ENCODE data around the gene SF3B3.

The SF3B3 gene

GRCh38 chr16:70523743-70524398 is at the start of gene SF3B3:
Gene SF3B3 (plus strand): TSS chr16:70523816. CDS start chr16:70526657, 2,841 bp downstream.
- no peak for DNase-seq (ENCODE audit: low read depth)
- peak within 1 kb of the TSS; percentile 61 for H3K4me3 ChIP-seq (ENCODE audit: low read depth, low read length)
- TF ChIP-seq, protein P1, sequence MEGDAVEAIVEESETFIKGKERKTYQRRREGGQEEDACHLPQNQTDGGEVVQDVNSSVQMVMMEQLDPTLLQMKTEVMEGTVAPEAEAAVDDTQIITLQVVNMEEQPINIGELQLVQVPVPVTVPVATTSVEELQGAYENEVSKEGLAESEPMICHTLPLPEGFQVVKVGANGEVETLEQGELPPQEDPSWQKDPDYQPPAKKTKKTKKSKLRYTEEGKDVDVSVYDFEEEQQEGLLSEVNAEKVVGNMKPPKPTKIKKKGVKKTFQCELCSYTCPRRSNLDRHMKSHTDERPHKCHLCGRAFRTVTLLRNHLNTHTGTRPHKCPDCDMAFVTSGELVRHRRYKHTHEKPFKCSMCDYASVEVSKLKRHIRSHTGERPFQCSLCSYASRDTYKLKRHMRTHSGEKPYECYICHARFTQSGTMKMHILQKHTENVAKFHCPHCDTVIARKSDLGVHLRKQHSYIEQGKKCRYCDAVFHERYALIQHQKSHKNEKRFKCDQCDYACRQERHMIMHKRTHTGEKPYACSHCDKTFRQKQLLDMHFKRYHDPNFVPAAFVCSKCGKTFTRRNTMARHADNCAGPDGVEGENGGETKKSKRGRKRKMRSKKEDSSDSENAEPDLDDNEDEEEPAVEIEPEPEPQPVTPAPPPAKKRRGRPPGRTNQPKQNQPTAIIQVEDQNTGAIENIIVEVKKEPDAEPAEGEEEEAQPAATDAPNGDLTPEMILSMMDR (IDR thresholded peaks at IDR 0.05; ENCODE audit: low read depth, low read length, missing control alignments): no peak

DNA sequence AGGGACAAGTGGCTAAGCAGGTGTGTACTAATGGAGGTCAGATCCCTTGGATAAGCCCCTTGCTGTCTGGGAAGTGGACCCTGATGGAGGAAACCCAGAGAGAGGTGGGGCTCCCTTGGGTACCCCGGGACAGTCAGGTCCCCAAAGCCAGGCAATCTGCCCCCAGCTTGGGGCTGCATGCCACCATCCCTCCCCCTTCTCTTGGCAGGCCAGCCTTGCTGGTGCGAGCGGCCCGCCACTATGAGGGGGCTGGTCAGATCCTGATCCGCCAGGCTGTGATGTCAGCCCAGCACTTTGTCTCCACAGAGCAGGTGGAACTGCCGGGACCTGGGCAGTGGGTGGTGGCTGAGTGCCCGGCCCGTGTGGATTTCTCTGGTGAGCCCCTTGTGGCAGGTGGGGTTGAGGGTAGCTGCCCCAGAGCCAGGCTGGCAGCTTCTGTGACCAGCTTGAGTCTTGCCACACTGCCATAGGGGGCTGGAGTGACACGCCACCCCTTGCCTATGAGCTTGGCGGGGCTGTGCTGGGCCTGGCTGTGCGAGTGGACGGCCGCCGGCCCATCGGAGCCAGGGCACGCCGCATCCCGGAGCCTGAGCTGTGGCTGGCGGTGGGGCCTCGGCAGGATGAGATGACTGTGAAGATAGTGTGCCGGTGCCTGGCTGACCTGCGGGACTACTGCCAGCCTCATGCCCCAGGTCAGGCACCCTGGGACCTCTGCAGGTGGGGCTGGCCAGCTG is 49.1 kb upstream of the SF3B3 start:
- no peak overlapping the region for H3K4me3 ChIP-seq (ENCODE audit: low read depth, low read length)
- no peak for DNase-seq (ENCODE audit: low read depth)
- TF ChIP-seq, protein P1 (IDR thresholded peaks at IDR 0.05; ENCODE audit: low read depth, low read length, missing control alignments): no peak

DNA sequence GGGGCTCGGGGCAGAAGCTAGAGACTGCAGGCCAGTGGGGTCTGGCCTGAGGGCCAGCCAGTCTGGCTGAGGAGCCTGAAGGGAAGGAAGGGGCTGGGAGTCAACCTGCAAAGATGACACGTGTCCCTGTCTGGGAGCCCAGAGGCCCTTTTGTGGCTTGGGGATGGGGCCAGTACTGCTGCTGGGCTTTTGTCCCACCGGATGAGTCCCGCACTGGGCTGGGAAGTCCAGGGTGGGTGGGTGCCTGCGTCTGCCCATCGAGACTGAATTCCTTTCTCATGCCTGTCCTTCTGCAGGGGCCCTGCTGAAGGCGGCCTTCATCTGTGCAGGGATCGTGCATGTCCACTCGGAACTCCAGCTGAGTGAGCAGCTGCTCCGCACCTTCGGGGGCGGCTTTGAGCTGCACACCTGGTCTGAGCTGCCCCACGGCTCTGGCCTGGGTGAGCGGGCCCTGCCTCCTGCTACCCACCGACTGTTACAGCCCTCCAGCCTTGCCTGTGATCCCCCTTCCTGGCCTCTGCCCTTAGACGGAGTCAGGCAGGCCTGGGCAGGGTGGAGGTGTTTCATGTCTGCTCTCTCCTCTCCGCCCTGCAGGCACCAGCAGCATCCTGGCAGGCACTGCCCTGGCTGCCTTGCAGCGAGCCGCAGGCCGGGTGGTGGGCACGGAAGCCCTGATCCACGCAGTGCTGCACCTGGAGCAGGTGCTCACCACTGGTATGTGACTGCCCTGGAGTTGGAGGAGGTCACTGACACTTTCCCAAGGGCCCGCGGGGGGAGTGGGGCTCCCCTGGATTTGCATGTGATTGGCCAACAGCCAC is 48.4 kb upstream of the SF3B3 start:
- no peak for DNase-seq (ENCODE audit: low read depth)
- no peak overlapping the region for H3K4me3 ChIP-seq (ENCODE audit: low read depth, low read length)
- TF ChIP-seq, protein P1 (IDR thresholded peaks at IDR 0.05; ENCODE audit: low read depth, low read length, missing control alignments): no peak

DNA sequence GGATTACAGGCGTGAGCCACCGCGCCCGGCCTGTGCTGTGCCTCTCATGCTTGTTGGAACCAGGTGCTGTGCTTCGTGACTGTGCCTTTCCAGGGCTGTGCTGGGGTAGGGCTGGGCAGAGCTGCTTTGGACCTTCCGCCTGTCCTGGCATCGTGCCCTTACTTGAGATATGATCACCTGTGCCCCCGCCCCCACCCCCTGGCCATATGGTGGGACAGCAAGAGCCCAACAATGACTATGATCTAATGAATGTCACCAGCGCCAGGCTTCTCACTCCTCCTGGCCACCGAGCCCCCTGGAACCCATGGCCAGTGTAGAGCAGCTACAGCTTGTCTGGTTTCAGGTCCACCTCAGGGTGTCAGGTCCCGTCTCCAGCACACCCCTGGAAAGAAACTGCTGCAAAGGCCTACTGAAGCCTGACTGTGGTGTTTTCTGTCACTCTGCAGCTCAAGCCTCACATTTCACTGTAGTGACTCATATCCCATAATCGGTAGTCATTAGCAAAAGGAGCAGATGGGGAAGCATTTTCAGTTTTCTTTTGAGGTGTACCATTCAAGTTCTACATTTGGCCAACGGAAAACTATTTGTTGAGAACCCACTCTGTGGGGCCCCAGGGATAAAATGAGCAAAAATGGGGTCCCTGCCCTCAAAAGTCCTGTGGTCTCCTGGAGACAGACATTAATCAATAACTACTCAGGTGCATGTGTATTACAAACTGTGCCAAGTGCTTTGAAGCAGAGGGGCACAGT is 47.2 kb upstream of the SF3B3 start:
- DNase-seq (ENCODE audit: low read depth): peak; percentile 90
- TF ChIP-seq, protein P1 (IDR thresholded peaks at IDR 0.05; ENCODE audit: low read depth, low read length, missing control alignments): no peak
- no peak overlapping the region for H3K4me3 ChIP-seq (ENCODE audit: low read depth, low read length)

DNA sequence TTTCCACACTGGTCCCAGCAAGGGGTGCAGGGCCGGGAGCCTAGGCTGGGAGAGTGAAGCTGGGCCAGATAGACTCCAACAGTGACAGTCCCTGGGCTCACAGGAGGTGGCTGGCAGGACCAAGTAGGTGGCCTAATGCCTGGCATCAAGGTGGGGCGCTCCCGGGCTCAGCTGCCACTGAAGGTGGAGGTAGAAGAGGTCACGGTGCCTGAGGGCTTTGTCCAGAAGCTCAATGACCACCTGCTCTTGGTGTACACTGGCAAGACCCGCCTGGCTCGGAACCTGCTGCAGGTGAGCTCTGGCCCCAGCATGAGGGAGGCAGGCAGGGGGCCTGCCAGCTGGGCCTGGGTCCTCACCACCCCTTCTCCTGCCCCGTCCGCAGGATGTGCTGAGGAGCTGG is 45.4 kb upstream of the SF3B3 start:
- DNase-seq (ENCODE audit: low read depth): no peak
- TF ChIP-seq, protein P1 (IDR thresholded peaks at IDR 0.05; ENCODE audit: low read depth, low read length, missing control alignments): no peak
- H3K4me3 ChIP-seq (ENCODE audit: low read depth, low read length): no peak overlapping the region

GRCh38 chr16:70478912-70479341 is 44.7 kb upstream of the SF3B3 start:
- TF ChIP-seq, protein P1 (IDR thresholded peaks at IDR 0.05; ENCODE audit: low read depth, low read length, missing control alignments): no peak
- no peak overlapping the region for H3K4me3 ChIP-seq (ENCODE audit: low read depth, low read length)
- no peak for DNase-seq (ENCODE audit: low read depth)
